Measurements from ENCODE around the gene PRG2.

DNA sequence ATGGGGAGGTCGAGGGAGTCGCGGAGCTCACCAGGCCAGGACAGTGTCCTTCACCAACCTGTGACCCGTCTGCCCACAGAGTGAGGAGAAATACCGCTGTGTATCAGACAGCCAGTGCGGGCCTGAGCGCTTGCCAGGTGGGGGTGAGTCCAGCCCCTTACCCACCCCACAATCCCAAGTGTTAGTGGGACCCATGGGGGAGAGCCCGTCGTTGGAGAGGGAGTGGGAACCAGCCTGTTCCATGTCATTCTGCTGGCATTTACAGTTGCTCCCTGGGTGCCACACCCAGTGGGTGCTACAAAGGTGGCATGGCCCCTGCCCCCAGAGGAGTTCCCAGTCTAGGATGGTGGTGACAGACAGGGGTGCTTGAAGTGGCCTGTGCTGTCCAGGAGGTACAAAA, 43.1 kb downstream of the PRG2 start:
- TF ChIP-seq, protein P1, sequence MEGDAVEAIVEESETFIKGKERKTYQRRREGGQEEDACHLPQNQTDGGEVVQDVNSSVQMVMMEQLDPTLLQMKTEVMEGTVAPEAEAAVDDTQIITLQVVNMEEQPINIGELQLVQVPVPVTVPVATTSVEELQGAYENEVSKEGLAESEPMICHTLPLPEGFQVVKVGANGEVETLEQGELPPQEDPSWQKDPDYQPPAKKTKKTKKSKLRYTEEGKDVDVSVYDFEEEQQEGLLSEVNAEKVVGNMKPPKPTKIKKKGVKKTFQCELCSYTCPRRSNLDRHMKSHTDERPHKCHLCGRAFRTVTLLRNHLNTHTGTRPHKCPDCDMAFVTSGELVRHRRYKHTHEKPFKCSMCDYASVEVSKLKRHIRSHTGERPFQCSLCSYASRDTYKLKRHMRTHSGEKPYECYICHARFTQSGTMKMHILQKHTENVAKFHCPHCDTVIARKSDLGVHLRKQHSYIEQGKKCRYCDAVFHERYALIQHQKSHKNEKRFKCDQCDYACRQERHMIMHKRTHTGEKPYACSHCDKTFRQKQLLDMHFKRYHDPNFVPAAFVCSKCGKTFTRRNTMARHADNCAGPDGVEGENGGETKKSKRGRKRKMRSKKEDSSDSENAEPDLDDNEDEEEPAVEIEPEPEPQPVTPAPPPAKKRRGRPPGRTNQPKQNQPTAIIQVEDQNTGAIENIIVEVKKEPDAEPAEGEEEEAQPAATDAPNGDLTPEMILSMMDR (IDR thresholded peaks at IDR 0.05; ENCODE audit: low read depth, low read length) = no peak
- TF ChIP-seq POLR2A (IDR thresholded peaks at IDR 0.05; ENCODE audit: extremely low read depth, insufficient read length) (no peak), MYC (IDR thresholded peaks at IDR 0.05; ENCODE audit: low read depth, low read length) (no peak)

Data from NB4 (cell line).